SK-N-SH treated with all-trans-retinoic acid at 6 μM for 48 hours (cell line): ENCODE data around the gene VCL.

Experiments used
- CREB5 ChIP-seq: fragments of 250-450 bp; sonication (Bioruptor Pico); IDR thresholded peaks from 2 replicates; pipeline ENCODE4 v1.5.1; 2020; ENCODE audit warnings: low read depth, mild to moderate bottlenecking, moderate library complexity
- GLIS3 ChIP-seq: fragments of 250-450 bp; sonication (Bioruptor Pico); IDR thresholded peaks from 2 replicates; pipeline ENCODE4 v1.5.0; 2020; ENCODE audit warnings: mild to moderate bottlenecking, moderate library complexity
- OSR1 ChIP-seq: fragments of 250-450 bp; sonication (Bioruptor Pico); IDR thresholded peaks from 2 replicates; pipeline ENCODE4 v1.8.0; 2022; ENCODE audit warnings: moderate library complexity, mild to moderate bottlenecking, inconsistent platforms
- PATZ1 ChIP-seq: fragments of 250-450 bp; sonication (Bioruptor Pico); IDR thresholded peaks from 2 replicates; pipeline ENCODE4 v1.8.0; 2020; ENCODE audit warnings: mild to moderate bottlenecking, moderate library complexity, borderline replicate concordance
- RARB ChIP-seq: fragments of 250-450 bp; sonication (Bioruptor Pico); IDR thresholded peaks from 2 replicates; pipeline ENCODE4 v1.8.0; 2021; ENCODE audit warnings: mild to moderate bottlenecking, moderate library complexity
- TSHZ2 ChIP-seq: fragments of 250-450 bp; sonication (Bioruptor Pico); IDR thresholded peaks from 2 replicates; pipeline ENCODE4 v1.5.0; 2020; ENCODE audit warnings: mild to moderate bottlenecking, moderate library complexity
- ZFP3 ChIP-seq: fragments of 250-450 bp; sonication (Bioruptor Pico); IDR thresholded peaks from 2 replicates; pipeline ENCODE4 v1.5.0; 2020; ENCODE audit warnings: mild to moderate bottlenecking, moderate library complexity
- ZFP30 ChIP-seq: fragments of 450-650 bp; formaldehyde crosslinking; IDR thresholded peaks from 2 replicates; pipeline ENCODE4 v1.5.0; 2022; ENCODE audit warnings: mild to moderate bottlenecking, moderate library complexity
- ZNF565 ChIP-seq: fragments of 450-650 bp; formaldehyde crosslinking; conservative IDR thresholded peaks from 2 replicates; pipeline ENCODE4 v1.5.0; 2020; ENCODE audit warnings: low read depth, mild to moderate bottlenecking, moderate library complexity
- ZNF8 ChIP-seq: fragments of 450-650 bp; formaldehyde crosslinking; IDR thresholded peaks from 2 replicates; pipeline ENCODE4 v1.5.0; 2020; ENCODE audit warnings: mild to moderate bottlenecking, moderate library complexity

- TF ChIP-seq CREB5: no peak
- TF ChIP-seq PATZ1 (CRISPR knock-in tag): no peak
- no peak for TF ChIP-seq TSHZ2
- no peak for TF ChIP-seq ZNF565 (CRISPR knock-in tag)
- no peak for TF ChIP-seq ZNF8 (CRISPR knock-in tag)
- no peak for TF ChIP-seq OSR1
- TF ChIP-seq ZFP30: no peak
- no peak for TF ChIP-seq GLIS3 (CRISPR knock-in tag)
- no peak for TF ChIP-seq ZFP3
- TF ChIP-seq RARB (CRISPR knock-in tag): no peak
Observed at GRCh38 chr10:74044419-74044818, 46.5 kb downstream of the VCL start.
